ENCODE results near the gene TMEM8B.

GRCh38 chr9:35826071-35826701 lies 2.8 kb upstream of the TMEM8B start:
- TF ChIP-seq CTCF (conservative IDR thresholded peaks at IDR 0.05; ENCODE audit: low read depth, low read length) (peak; percentile 81), EZH2 (IDR thresholded peaks at IDR 0.05; ENCODE audit: low read length, unreplicated experiment) (no peak)

Data from PC-3 (cell line).